HepG2 (cell line): ENCODE data around the gene ZNF500. TPM values are rescaled to one million over a fixed set of nuclear protein-coding genes. Genes with fewer than 3 reads are reported as not detected.

Experiments used
- ATAC-seq: fragments of 200-7000 bp; cut with Tn5 transposase; 3 replicates; pipeline ENCODE4 v1.9.1; 2020; ENCODE audit warnings: mild to moderate bottlenecking, moderate library complexity
- BruUV-seq: library from RNA; stranded (reverse); fragments of 400-500 nt; replicated peaks from 2 replicates; lab custom pipeline; 2021; lab: Mats Ljungman, UMichigan
- CTCF ChIA-PET: fragments of 300-600 bp; formaldehyde crosslinking; extraction: SDS; loops from one replicate; lab custom pipeline; 2021; ENCODE audit warnings: low total read pairs, inconsistent platforms, low intra/inter-chr PET ratio; lab: Yijun Ruan, JAX
- POLR2A ChIA-PET: fragments of 350-600 bp; sonication (Branson Sonifier 250); formaldehyde crosslinking; loops from one replicate; lab custom pipeline; 2020; ENCODE audit warnings: antibody characterized with exemption, inconsistent platforms; lab: Yijun Ruan, JAX
- DNase-seq: peaks from one replicate; pipeline ENCODE4 v3.0.0-alpha.2; 2015; ENCODE audit warnings: low spot score
- FAIRE-seq: peaks from 3 replicates; lab custom pipeline; 2011; peaks lifted over from hg19 to GRCh38; lab: Jason Lieb, UNC
- H2AFZ ChIP-seq: one replicate; pipeline ENCODE4 v1.6.1; 2011; ENCODE audit warnings: low read length, inconsistent platforms
- H3K27ac ChIP-seq: fragments of 300-600 bp; 3 replicates; pipeline ENCODE4 v1.8.0; 2011; ENCODE audit warnings: mixed run types, mild to moderate bottlenecking, mixed read lengths, low read length, inconsistent platforms; ENCODE audit not compliant: insufficient read depth; ENCODE audit errors: extremely low read length
- H3K27me3 ChIP-seq, 2 experiments: fragments of 200-600 bp in 1 of 2; 2 replicates in 1 of 2; 3 replicates in 1 of 2; pipeline versions ENCODE4 v1.6.0 to v1.8.0; 2011; ENCODE audit warnings: low read length in 2 of 2, mild to moderate bottlenecking in 2 of 2, moderate library complexity in 2 of 2, inconsistent platforms in 1 of 2; ENCODE audit not compliant: insufficient read depth in 2 of 2, control insufficient read depth in 1 of 2
- H3K36me3 ChIP-seq, 2 experiments: fragments of 200-600 bp in 1 of 2; replicated peaks in 1 of 2; 2 replicates in 1 of 2; 3 replicates in 1 of 2; pipeline versions ENCODE4 v1.5.1 to v1.8.0; 2011; ENCODE audit warnings: low read length in 2 of 2, inconsistent platforms in 1 of 2; ENCODE audit not compliant: insufficient read depth in 2 of 2, control insufficient read depth in 1 of 2
- H3K4me1 ChIP-seq: 2 replicates; pipeline ENCODE4 v1.5.1; 2012; ENCODE audit warnings: low read length, inconsistent platforms; ENCODE audit not compliant: insufficient read depth
- H3K4me2 ChIP-seq: 2 replicates; pipeline ENCODE4 v1.6.0; 2011; ENCODE audit warnings: low read depth, low read length, inconsistent platforms
- H3K4me3 ChIP-seq, 3 experiments: fragments of 200-600 bp in 1 of 3; sonication (generic), shearing (Covaris generic) in 1 of 3; replicated peaks in 1 of 3; 2 replicates each; pipeline ENCODE4 v1.5.1; 2011 to 2016; ENCODE audit warnings: low read length in 3 of 3, inconsistent platforms in 2 of 3, low read depth in 2 of 3, mild to moderate bottlenecking in 2 of 3, control low read depth in 1 of 3, mixed read lengths in 1 of 3; ENCODE audit not compliant: insufficient read depth in 1 of 3
- H3K79me2 ChIP-seq: one replicate; pipeline ENCODE4 v1.6.1; 2011; ENCODE audit warnings: low read length, inconsistent platforms; ENCODE audit not compliant: insufficient read depth
- H3K9ac ChIP-seq: 2 replicates; pipeline ENCODE4 v1.6.0; 2011; ENCODE audit warnings: mild to moderate bottlenecking, low read depth, low read length, inconsistent platforms; ENCODE audit not compliant: insufficient read depth
- H3K9me3 ChIP-seq: 2 replicates; pipeline ENCODE4 v1.5.1; 2012; ENCODE audit warnings: mild to moderate bottlenecking, low read length
- H4K20me1 ChIP-seq: 2 replicates; pipeline ENCODE4 v1.6.0; 2011; ENCODE audit warnings: inconsistent platforms, mild to moderate bottlenecking, low read length, moderate library complexity; ENCODE audit not compliant: insufficient read depth
- E2F5 ChIP-seq: sonication (generic); formaldehyde crosslinking; conservative IDR thresholded peaks from 2 replicates; pipeline ENCODE4 v1.4.0; 2020; ENCODE audit warnings: missing genetic modification reagents
- HMGXB3 ChIP-seq: sonication (generic); formaldehyde crosslinking; IDR thresholded peaks from 2 replicates; pipeline ENCODE4 v1.4.0; 2020; ENCODE audit warnings: missing genetic modification reagents, borderline replicate concordance
- ZNF256 ChIP-seq: sonication (generic); formaldehyde crosslinking; conservative IDR thresholded peaks from 2 replicates; pipeline ENCODE4 v1.4.0; 2020; ENCODE audit warnings: missing genetic modification reagents
- ZNF781 ChIP-seq: sonication (generic); formaldehyde crosslinking; IDR thresholded peaks from 2 replicates; pipeline ENCODE4 v1.5.1; 2020; ENCODE audit warnings: borderline replicate concordance, mild to moderate bottlenecking, missing genetic modification reagents; ENCODE audit errors: not compliant biosample characterization
- WGBS: methylation state at CpG from one replicate; pipeline ENCODE4 v1.1.6; 2017; ENCODE audit warnings: low lambda C conversion rate; 5-methylcytosine and 5-hydroxymethylcytosine counted together
- in situ Hi-C: cut with HindIII; loops from 2 replicates; pipeline ENCODE4 v1.10.0; 2017; ENCODE audit warnings: low pct_unique_long_range_greater_than_20kb; ENCODE audit not compliant: extremely low pct_ligation_motif_present
- intact Hi-C: fragments of 100-400 bp; cut with micrococcal nuclease; formaldehyde crosslinking; loops from one replicate; pipeline ENCODE4 v1.10.0; 2022; ENCODE audit not compliant: unreplicated experiment
- polyA plus RNA-seq, 8 experiments: library from polyadenylated mRNA; depleted of rRNA in 3 of 8; stranded (reverse) in 7 of 8; unstranded in 1 of 8; fragments of >200 nt; fragmentation: Illumina TruSeq in 4 of 8; extraction: Trizol in 4 of 8; gene quantifications; 2 replicates each; pipeline versions ENCODE4 v1.2.1 to v1.2.3, GENCODE V29; 2011 to 2016; ENCODE audit warnings: low read depth in 4 of 8, missing spikeins in 1 of 8, mixed read lengths in 1 of 8; ENCODE audit not compliant: insufficient read depth in 1 of 8
- total RNA-seq, 5 experiments: library from RNA; depleted of rRNA; stranded (reverse); fragments of >200 nt; fragmentation: Illumina TruSeq; extraction: Trizol; gene quantifications; 2 replicates each; pipeline ENCODE4 v1.2.3, GENCODE V29; 2016; ENCODE audit warnings: low read depth in 1 of 5

ZNF500 gene
- total and polyA plus RNA-seq, 2 of the 13 experiments (the other 11 are each of a cell fraction or from before 2014, with no cell fraction given), result 6.1 to 12.2 TPM

- no peak for TF ChIP-seq HMGXB3 (CRISPR knock-in tag)
Measured at GRCh38 chr16:4780235-4780634, 13.3 kb upstream of the ZNF500 start (continued).

GRCh38 chr16:4778050-4778392 lies 11.1 kb upstream of the ZNF500 start:
- Histone ChIP-seq H3K4me1 (peaks cover 44% of the 10 kb centered on the region), H3K36me3 (no peaks in the 10 kb centered on the region), H4K20me1 (no peaks in the 10 kb centered on the region), H3K4me2 (no peak overlapping the region), H3K9ac (no peak overlapping the region), H3K27me3 (no peaks in the 10 kb centered on the region), H3K4me3 (no peak overlapping the region), H3K27ac (no peak overlapping the region), H3K79me2 (no peaks in the 10 kb centered on the region), H2AFZ (no peak overlapping the region)
- POLR2A ChIA-PET, result no interaction called here
- intact Hi-C loops, result no loop called here
- DNase-seq, result no peak
- CTCF ChIA-PET, result no interaction called here
- ATAC-seq, result no peak
- WGBS, result 58% methylated on average over 3 of the region's 5 CpGs
- no TSS peak for BruUV-seq
- in situ Hi-C loops, result no loop called here
- TF ChIP-seq ZNF781 (CRISPR knock-in tag), result no peak
- TF ChIP-seq ZNF256, result no peak
- no peak for TF ChIP-seq E2F5
- TF ChIP-seq, all 625 proteins: peak for 0
- FAIRE-seq, result no peak
- H3K9me3 ChIP-seq, result no peaks in the 10 kb centered on the region
